Measurements from ENCODE around the gene SNAPC3.
"Not testable (repeated sequence)": the region's sequence is repeated elsewhere in the genome, so short reads cannot be mapped to it uniquely, and the experiment has no call there.

SNAPC3 gene

GRCh38 chr9:15426019-15426418 is 3.3 kb downstream of the SNAPC3 start:
- no peak for DNase-seq

GRCh38 chr9:15427702-15428101 is 5.0 kb downstream of the SNAPC3 start:
- not testable (repeated sequence) for DNase-seq

GRCh38 chr9:15430920-15431844 is 8.5 kb downstream of the SNAPC3 start:
- no peak for DNase-seq

DNA sequence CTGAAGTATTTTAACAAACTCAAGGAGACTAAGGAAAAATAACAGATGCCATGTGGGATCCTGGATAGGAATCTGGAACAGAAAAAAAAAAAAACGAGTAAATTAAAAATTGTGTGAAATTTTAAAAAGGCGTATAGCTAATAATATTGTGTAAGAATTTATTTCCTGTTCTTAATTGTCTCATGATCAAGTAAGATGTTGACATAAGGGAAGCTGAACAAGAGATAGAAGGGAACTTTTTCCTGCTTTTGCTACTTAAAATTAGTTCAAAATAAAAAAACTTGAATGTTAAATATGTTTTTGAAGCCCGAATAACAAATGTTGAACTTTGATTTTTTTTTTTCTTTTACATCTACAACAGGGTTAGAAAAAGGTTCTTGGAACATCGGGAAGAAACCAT is 10.5 kb downstream of the SNAPC3 start:
- DNase-seq = no peak

GRCh38 chr9:15433661-15434060 is 11.0 kb downstream of the SNAPC3 start:
- DNase-seq = no peak

GRCh38 chr9:15438891-15439290 is 16.2 kb downstream of the SNAPC3 start:
- no peak for DNase-seq

- not testable (repeated sequence) for DNase-seq
These were observed 19.2 kb downstream of the SNAPC3 start for GRCh38 chr9:15441841-15442240.

DNA sequence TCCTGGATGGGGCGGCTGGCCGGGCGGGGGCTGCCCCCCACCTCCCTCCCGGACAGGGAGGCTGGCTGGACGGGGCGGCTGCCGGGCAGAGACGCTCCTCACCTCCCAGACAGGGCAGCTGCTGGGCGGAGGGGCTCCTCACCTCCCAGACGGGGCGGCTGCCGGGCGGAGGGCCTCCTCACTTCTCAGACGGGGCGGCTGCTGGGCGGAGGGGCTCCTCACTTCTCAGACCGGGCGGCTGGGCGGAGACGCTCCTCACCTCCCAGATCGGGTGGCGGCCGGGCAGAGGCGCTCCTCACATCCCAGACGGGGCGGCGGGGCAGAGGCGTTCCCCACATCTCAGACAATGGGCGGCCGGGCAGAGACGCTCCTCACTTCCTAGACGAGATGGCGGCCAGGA is 19.6 kb downstream of the SNAPC3 start:
- not testable (repeated sequence) for DNase-seq

GRCh38 chr9:15444141-15444540 is 21.5 kb downstream of the SNAPC3 start:
- no peak for DNase-seq

- DNase-seq = no peak
These were observed 31.3 kb downstream of the SNAPC3 start for GRCh38 chr9:15453956-15454355.

- DNase-seq = no peak
These were observed 38.4 kb downstream of the SNAPC3 start for GRCh38 chr9:15461056-15461455.

- no peak for DNase-seq
These were observed 38.9 kb downstream of the SNAPC3 start for GRCh38 chr9:15461601-15462000.

DNA sequence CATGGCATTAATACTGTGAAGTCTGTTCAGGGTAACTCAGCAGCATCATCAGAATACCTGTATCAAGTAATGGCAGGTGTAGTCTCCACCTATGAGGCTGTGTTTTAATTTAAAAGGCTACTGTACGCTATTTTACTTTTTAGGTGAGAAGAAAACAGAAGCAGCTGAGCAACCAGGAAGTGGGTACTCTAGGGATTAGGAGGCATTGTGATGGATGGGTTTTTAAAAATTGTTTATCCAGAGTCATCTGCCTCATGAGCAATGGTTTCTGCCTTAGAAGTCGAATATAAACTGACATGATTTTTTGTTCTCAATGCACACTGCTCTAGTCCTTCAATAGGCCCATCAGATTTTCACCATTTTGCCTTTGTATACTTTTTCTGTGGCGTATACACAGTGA is 45.5 kb downstream of the SNAPC3 start:
- DNase-seq = no peak

DNA sequence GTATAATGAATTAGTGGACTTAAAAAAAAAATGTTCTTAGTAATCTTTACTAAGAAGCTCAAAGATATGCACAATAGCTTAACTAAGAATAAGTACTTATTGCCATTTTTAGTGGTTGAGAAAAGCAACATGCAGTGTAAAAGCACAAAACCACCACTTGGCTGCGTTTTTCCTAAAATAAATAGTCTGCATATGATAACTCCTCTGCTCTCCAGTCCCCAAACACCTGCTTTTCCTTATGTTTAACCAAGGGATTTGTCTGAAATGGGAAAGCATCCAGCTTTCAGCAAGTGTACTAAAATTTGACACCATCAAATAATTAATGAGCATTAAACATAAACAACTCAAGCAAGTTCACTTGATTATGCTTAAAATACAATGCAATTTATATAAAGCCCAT is 46.7 kb downstream of the SNAPC3 start:
- no peak for DNase-seq

DNA sequence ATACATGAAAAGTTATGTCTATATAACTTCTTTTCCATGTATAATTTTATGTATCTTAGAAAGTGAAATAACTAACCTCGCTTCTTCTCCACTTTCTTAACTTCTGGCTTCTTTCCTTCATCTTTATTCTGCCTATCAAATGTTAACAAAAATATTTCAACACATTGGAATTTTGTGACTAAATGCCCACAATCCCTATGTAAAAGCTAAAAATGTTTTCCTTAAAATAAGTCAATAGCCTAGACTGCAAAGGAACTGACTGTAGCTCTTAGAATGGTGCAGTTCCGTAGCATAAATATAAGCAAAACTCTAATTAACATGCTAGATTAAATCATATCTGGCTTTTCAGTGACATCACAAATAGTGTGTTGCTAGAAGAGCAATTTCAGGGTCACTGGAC is 47.2 kb downstream of the SNAPC3 start:
- DNase-seq = no peak

GRCh38 chr9:15475923-15476536 is 53.4 kb downstream of the SNAPC3 start:
- no peak for DNase-seq

GRCh38 chr9:15480028-15480427 is 57.4 kb downstream of the SNAPC3 start:
- no peak for DNase-seq

- DNase-seq = no peak
These were observed 59.5 kb downstream of the SNAPC3 start for GRCh38 chr9:15482146-15482545.

- DNase-seq = no peak
These were observed 62.1 kb downstream of the SNAPC3 start for GRCh38 chr9:15484802-15485201.

GRCh38 chr9:15485836-15486666 is 63.4 kb downstream of the SNAPC3 start:
- peak; percentile 42 for DNase-seq

- no peak for DNase-seq
These were observed 69.3 kb downstream of the SNAPC3 start for GRCh38 chr9:15491950-15492349.

GRCh38 chr9:15492485-15493150 is 69.9 kb downstream of the SNAPC3 start:
- no peak for DNase-seq

Measured in CD4-positive, alpha-beta T cell treated with Interleukin-12 subunit alpha and Interleukin-12 subunit beta, for 1 hour (primary cell).